NCI-H446 (cell line): ENCODE measurements around the gene CYP27B1.
"Not testable (repeated sequence)": the region's sequence is repeated elsewhere in the genome, so short reads cannot be mapped to it uniquely, and the experiment has no call there.

Experiments
- DNase-seq, 2 experiments: peaks; one replicate each; lab custom pipeline; 2025; lab: John Stamatoyannopoulos, UW

The CYP27B1 gene

GRCh38 chr12:57783861-57784260, 17.0 kb upstream of the CYP27B1 start:
- DNase-seq, result no peak

GRCh38 chr12:57783466-57783801, 16.6 kb upstream of the CYP27B1 start:
- no peak for DNase-seq

GRCh38 chr12:57782608-57783465, 16.0 kb upstream of the CYP27B1 start, which contains the start of gene TSFM:
Gene TSFM, plus strand, starts transcription at chr12:57782787. Its CDS starts 15 bp downstream, at chr12:57782802.
- peak; percentile 89 to 93 for DNase-seq

GRCh38 chr12:57782243-57782607, 15.3 kb upstream of the CYP27B1 start:
- no peak for DNase-seq

GRCh38 chr12:57781801-57782200, 14.9 kb upstream of the CYP27B1 start:
- DNase-seq, result no peak

GRCh38 chr12:57781244-57781643, 14.4 kb upstream of the CYP27B1 start:
- DNase-seq, result no peak

GRCh38 chr12:57780284-57780897, 13.5 kb upstream of the CYP27B1 start:
- DNase-seq, result no peak

GRCh38 chr12:57779736-57780135, 12.9 kb upstream of the CYP27B1 start:
- DNase-seq, result no peak

GRCh38 chr12:57777911-57778310, 11.0 kb upstream of the CYP27B1 start:
- no peak for DNase-seq

GRCh38 chr12:57777367-57777766, 10.5 kb upstream of the CYP27B1 start:
- DNase-seq, result no peak

GRCh38 chr12:57776247-57776587, 9.3 kb upstream of the CYP27B1 start:
- no peak for DNase-seq

- no peak for DNase-seq
Measured at GRCh38 chr12:57775563-57776246, 8.8 kb upstream of the CYP27B1 start.

GRCh38 chr12:57775044-57775443, 8.2 kb upstream of the CYP27B1 start:
- DNase-seq, result no peak

GRCh38 chr12:57774634-57775033, 7.8 kb upstream of the CYP27B1 start:
- DNase-seq, result not testable (repeated sequence)

GRCh38 chr12:57772429-57773322, 5.8 kb upstream of the CYP27B1 start, which contains the start of gene EEF1AKMT3:
Gene EEF1AKMT3, plus strand, starts transcription at chr12:57772614. Its CDS starts 111 bp downstream, at chr12:57772725.
- DNase-seq, result peak in 1 of 2 experiments; percentile 72

GRCh38 chr12:57771873-57772428, 5.1 kb upstream of the CYP27B1 start, which contains the start of gene METTL1:
Gene METTL1, minus strand, starts transcription at chr12:57772105. Its CDS starts 22 bp downstream, at chr12:57772083.
- DNase-seq, result peak; percentile 95

GRCh38 chr12:57771236-57771872, 4.5 kb upstream of the CYP27B1 start:
- peak; percentile 90 to 95 for DNase-seq

GRCh38 chr12:57770734-57771133, 3.9 kb upstream of the CYP27B1 start:
- DNase-seq, result no peak

GRCh38 chr12:57769594-57769993, 2.7 kb upstream of the CYP27B1 start:
- DNase-seq, result no peak

- no peak for DNase-seq
Measured at GRCh38 chr12:57767876-57768275, 998 bp upstream of the CYP27B1 start.

- no peak for DNase-seq
Measured at GRCh38 chr12:57767305-57767698, 424 bp upstream of the CYP27B1 start.
